ENCODE data around the gene TBC1D13.
A peak's percentile ranks its signal among the peaks of the same experiment; 100 is the strongest.

The TBC1D13 gene

GRCh38 chr9:128800061-128800460 lies 13.0 kb downstream of the TBC1D13 start:
- Mint-ChIP-seq H3K4me3 (no peak overlapping the region), H3K27ac (no peak overlapping the region), H3K36me3 (ENCODE audit: low read depth) (peaks cover 3% of the 10 kb centered on the region), H3K27me3 (ENCODE audit: low read depth) (no peaks in the 10 kb centered on the region), H3K4me1 (ENCODE audit: low read depth) (no peaks in the 10 kb centered on the region), H3K9me3 (no peaks in the 10 kb centered on the region)

- no peak overlapping the region for H3K4me3 Mint-ChIP-seq
- H3K4me1 Mint-ChIP-seq (ENCODE audit: low read depth) = no peaks in the 10 kb centered on the region
- H3K9me3 Mint-ChIP-seq = no peaks in the 10 kb centered on the region
- no peak overlapping the region for H3K27ac Mint-ChIP-seq
- H3K27me3 Mint-ChIP-seq (ENCODE audit: low read depth) = no peaks in the 10 kb centered on the region
- H3K36me3 Mint-ChIP-seq (ENCODE audit: low read depth) = no peaks in the 10 kb centered on the region
Observed at GRCh38 chr9:128802482-128802881, 15.4 kb downstream of the TBC1D13 start.

- H3K27me3 Mint-ChIP-seq (ENCODE audit: low read depth) = no peaks in the 10 kb centered on the region
- peaks cover 3% of the 10 kb centered on the region for H3K36me3 Mint-ChIP-seq (ENCODE audit: low read depth)
- no peak overlapping the region for H3K27ac Mint-ChIP-seq
- H3K9me3 Mint-ChIP-seq = no peaks in the 10 kb centered on the region
- no peak overlapping the region for H3K4me3 Mint-ChIP-seq
- no peaks in the 10 kb centered on the region for H3K4me1 Mint-ChIP-seq (ENCODE audit: low read depth)
Observed at GRCh38 chr9:128805661-128806060, 18.6 kb downstream of the TBC1D13 start.

GRCh38 chr9:128807827-128808226 lies 20.8 kb downstream of the TBC1D13 start:
- H3K27ac Mint-ChIP-seq = no peak overlapping the region
- H3K27me3 Mint-ChIP-seq (ENCODE audit: low read depth) = no peaks in the 10 kb centered on the region
- H3K9me3 Mint-ChIP-seq = no peaks in the 10 kb centered on the region
- peaks cover 3% of the 10 kb centered on the region for H3K36me3 Mint-ChIP-seq (ENCODE audit: low read depth)
- no peak overlapping the region for H3K4me3 Mint-ChIP-seq
- no peaks in the 10 kb centered on the region for H3K4me1 Mint-ChIP-seq (ENCODE audit: low read depth)

GRCh38 chr9:128808543-128808942 lies 21.5 kb downstream of the TBC1D13 start:
- no peak overlapping the region for H3K4me3 Mint-ChIP-seq
- H3K9me3 Mint-ChIP-seq = no peaks in the 10 kb centered on the region
- H3K27ac Mint-ChIP-seq = no peak overlapping the region
- H3K36me3 Mint-ChIP-seq (ENCODE audit: low read depth) = peaks cover 3% of the 10 kb centered on the region
- no peaks in the 10 kb centered on the region for H3K27me3 Mint-ChIP-seq (ENCODE audit: low read depth)
- H3K4me1 Mint-ChIP-seq (ENCODE audit: low read depth) = no peaks in the 10 kb centered on the region

- Mint-ChIP-seq H3K36me3 (ENCODE audit: low read depth) (peaks cover 3% of the 10 kb centered on the region), H3K4me3 (no peak overlapping the region), H3K27me3 (ENCODE audit: low read depth) (no peaks in the 10 kb centered on the region), H3K27ac (no peak overlapping the region), H3K9me3 (no peaks in the 10 kb centered on the region), H3K4me1 (ENCODE audit: low read depth) (no peaks in the 10 kb centered on the region)
Observed at GRCh38 chr9:128809036-128809599, 22.1 kb downstream of the TBC1D13 start.

- H3K27ac Mint-ChIP-seq = no peak overlapping the region
- peaks cover 3% of the 10 kb centered on the region for H3K36me3 Mint-ChIP-seq (ENCODE audit: low read depth)
- H3K27me3 Mint-ChIP-seq (ENCODE audit: low read depth) = no peaks in the 10 kb centered on the region
- H3K4me1 Mint-ChIP-seq (ENCODE audit: low read depth) = no peaks in the 10 kb centered on the region
- no peaks in the 10 kb centered on the region for H3K9me3 Mint-ChIP-seq
- no peak overlapping the region for H3K4me3 Mint-ChIP-seq
Observed at GRCh38 chr9:128809831-128810230, 22.8 kb downstream of the TBC1D13 start.

- no peak overlapping the region for H3K27ac Mint-ChIP-seq
- no peaks in the 10 kb centered on the region for H3K9me3 Mint-ChIP-seq
- no peaks in the 10 kb centered on the region for H3K27me3 Mint-ChIP-seq (ENCODE audit: low read depth)
- peaks cover 3% of the 10 kb centered on the region for H3K36me3 Mint-ChIP-seq (ENCODE audit: low read depth)
- no peak overlapping the region for H3K4me3 Mint-ChIP-seq
- no peaks in the 10 kb centered on the region for H3K4me1 Mint-ChIP-seq (ENCODE audit: low read depth)
Observed at GRCh38 chr9:128810873-128811272, 23.8 kb downstream of the TBC1D13 start.

GRCh38 chr9:128818099-128818838 lies 31.2 kb downstream of the TBC1D13 start, which contains the start of gene ENDOG:
ENDOG (plus strand) TSS chr9:128818500; CDS start chr9:128818685, 185 bp downstream.
- Mint-ChIP-seq H3K36me3 (ENCODE audit: low read depth) (peaks cover 9% of the 10 kb centered on the region), H3K27me3 (ENCODE audit: low read depth) (no peaks in the 10 kb centered on the region), H3K4me3 (peak within 1 kb of the TSS; percentile 82), H3K4me1 (ENCODE audit: low read depth) (peaks cover 5% of the 10 kb centered on the region), H3K27ac (peak within 1 kb of the TSS; percentile 80), H3K9me3 (no peaks in the 10 kb centered on the region)

GRCh38 chr9:128818839-128819715 lies 32.0 kb downstream of the TBC1D13 start:
- peak overlapping the region; percentile 80 for H3K27ac Mint-ChIP-seq
- peaks cover 5% of the 10 kb centered on the region for H3K4me1 Mint-ChIP-seq (ENCODE audit: low read depth)
- H3K36me3 Mint-ChIP-seq (ENCODE audit: low read depth) = peaks cover 10% of the 10 kb centered on the region
- H3K4me3 Mint-ChIP-seq = peak overlapping the region; percentile 72
- H3K27me3 Mint-ChIP-seq (ENCODE audit: low read depth) = no peaks in the 10 kb centered on the region
- H3K9me3 Mint-ChIP-seq = no peaks in the 10 kb centered on the region

- Mint-ChIP-seq H3K36me3 (ENCODE audit: low read depth) (peaks cover 13% of the 10 kb centered on the region), H3K27ac (no peak overlapping the region), H3K4me1 (ENCODE audit: low read depth) (peaks cover 5% of the 10 kb centered on the region), H3K9me3 (no peaks in the 10 kb centered on the region), H3K4me3 (peak overlapping the region; percentile 34), H3K27me3 (ENCODE audit: low read depth) (no peaks in the 10 kb centered on the region)
Observed at GRCh38 chr9:128819716-128820664, 32.9 kb downstream of the TBC1D13 start.

- H3K4me1 Mint-ChIP-seq (ENCODE audit: low read depth) = peaks cover 5% of the 10 kb centered on the region
- peaks cover 13% of the 10 kb centered on the region for H3K36me3 Mint-ChIP-seq (ENCODE audit: low read depth)
- no peak overlapping the region for H3K27ac Mint-ChIP-seq
- H3K4me3 Mint-ChIP-seq = peak overlapping the region; percentile 17
- H3K27me3 Mint-ChIP-seq (ENCODE audit: low read depth) = no peaks in the 10 kb centered on the region
- no peaks in the 10 kb centered on the region for H3K9me3 Mint-ChIP-seq
Observed at GRCh38 chr9:128820665-128821583, 33.9 kb downstream of the TBC1D13 start.

Measured in T-helper 1 cell treated with Interleukin-12 subunit alpha and Interleukin-12 subunit beta and Interleukin-4 antibody, amounts not matched to agents 30 μg/mL and 1 μg/mL, for 36 hours (primary cell).